ENCODE results near the gene OSBPL7.
A peak's percentile ranks its signal among the peaks of the same experiment; 100 is the strongest.

OSBPL7 gene

GRCh38 chr17:47852113-47852949 is 30.7 kb upstream of the OSBPL7 start:
- H3K27ac Mint-ChIP-seq = no peak overlapping the region
- no peaks in the 10 kb centered on the region for H3K9me3 Mint-ChIP-seq
- DNase-seq (ENCODE audit: low spot score in 2 of 2) (no peak), ATAC-seq (no peak)
- peaks cover 19% of the 10 kb centered on the region for H3K4me1 Mint-ChIP-seq
- H3K4me3 Mint-ChIP-seq = peak overlapping the region; percentile 67
- no peaks in the 10 kb centered on the region for H3K36me3 Mint-ChIP-seq

DNA sequence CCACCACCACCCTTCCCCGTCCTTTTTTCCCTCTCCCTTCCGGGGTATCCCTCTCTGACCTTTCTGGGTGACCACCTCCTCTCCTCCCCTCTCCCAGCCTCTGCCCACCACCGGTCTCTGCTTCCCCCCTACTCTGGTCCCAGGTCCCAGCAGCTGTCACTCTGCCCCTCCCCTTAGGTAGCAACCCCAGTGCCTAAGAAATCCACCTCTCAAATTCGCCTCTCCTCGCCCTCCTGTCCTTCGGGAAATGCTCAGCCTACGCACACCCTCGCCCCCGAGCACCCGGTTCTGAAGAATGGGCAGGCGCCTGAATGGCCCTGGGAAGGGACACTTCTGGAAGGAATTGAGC is 30.1 kb upstream of the OSBPL7 start:
- peak overlapping the region; percentile 67 for H3K4me3 Mint-ChIP-seq
- H3K36me3 Mint-ChIP-seq = no peaks in the 10 kb centered on the region
- DNase-seq (ENCODE audit: low spot score in 2 of 2) (no peak), ATAC-seq (no peak)
- no peak overlapping the region for H3K27ac Mint-ChIP-seq
- H3K4me1 Mint-ChIP-seq = peaks cover 25% of the 10 kb centered on the region
- no peaks in the 10 kb centered on the region for H3K9me3 Mint-ChIP-seq

DNA sequence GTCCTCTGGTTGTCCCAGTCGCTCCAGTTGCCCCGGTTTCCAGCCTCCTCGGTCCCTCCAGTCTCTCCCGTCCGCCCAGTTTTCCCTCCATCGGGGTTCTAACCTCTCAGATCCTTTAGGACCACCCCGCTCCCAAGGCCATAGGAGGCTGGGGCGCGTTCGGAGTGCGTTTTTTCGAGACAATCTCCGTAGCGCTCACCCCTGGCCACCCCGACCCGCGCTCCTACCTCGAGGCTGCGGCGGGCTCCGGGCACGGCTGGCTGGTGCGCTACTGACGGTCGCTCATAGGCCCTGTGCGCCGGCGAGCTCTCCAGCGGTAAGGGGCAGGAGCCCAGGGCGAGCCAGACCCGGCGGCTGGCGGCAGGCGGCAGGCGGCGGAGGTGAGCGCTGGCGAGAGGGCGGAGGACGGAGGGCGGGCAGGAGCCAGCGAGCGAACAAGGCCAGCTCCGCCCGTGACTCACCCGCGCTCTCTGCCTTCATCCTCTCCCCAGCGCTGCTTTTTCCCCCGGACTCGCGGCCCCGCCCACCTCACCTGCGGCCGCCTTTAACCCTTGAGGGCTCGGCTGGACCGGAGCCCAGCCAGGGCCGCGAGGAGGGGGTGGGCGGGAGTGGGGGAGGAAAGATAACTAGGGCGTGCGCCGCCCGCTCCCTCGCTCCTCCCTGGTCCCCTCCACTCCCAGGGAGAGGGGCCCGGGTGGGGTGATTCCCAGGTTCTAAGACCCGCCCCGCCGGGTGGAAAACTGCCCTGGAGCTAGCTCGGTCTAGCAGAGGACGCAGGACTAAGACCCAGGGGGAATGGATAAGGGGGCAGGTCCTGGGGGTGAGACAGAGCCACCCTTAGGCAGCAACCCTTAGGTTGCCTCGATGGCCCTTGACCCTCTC is 29.3 kb upstream of the OSBPL7 start, which contains the start of gene SP6:
TSS of gene SP6 (minus strand) at position 472 of the 882 bp plus-strand sequence. CDS start 2,734 bp downstream, outside the sequence.
- Mint-ChIP-seq H3K9me3 (no peaks in the 10 kb centered on the region), H3K27ac (no peak within 1 kb of the TSS), H3K4me3 (peak within 1 kb of the TSS; percentile 67), H3K36me3 (no peaks in the 10 kb centered on the region), H3K4me1 (peaks cover 26% of the 10 kb centered on the region)
- ATAC-seq = peak; percentile 92
- DNase-seq (ENCODE audit: low spot score in 2 of 2) = peak; percentile 51 to 74

- H3K4me1 Mint-ChIP-seq = peaks cover 26% of the 10 kb centered on the region
- DNase-seq (ENCODE audit: low spot score in 2 of 2) = no peak
- no peak overlapping the region for H3K27ac Mint-ChIP-seq
- H3K36me3 Mint-ChIP-seq = no peaks in the 10 kb centered on the region
- H3K4me3 Mint-ChIP-seq = peak overlapping the region; percentile 67
- no peaks in the 10 kb centered on the region for H3K9me3 Mint-ChIP-seq
- ATAC-seq = no peak
Measured at GRCh38 chr17:47850373-47850691, 28.7 kb upstream of the OSBPL7 start.

DNA sequence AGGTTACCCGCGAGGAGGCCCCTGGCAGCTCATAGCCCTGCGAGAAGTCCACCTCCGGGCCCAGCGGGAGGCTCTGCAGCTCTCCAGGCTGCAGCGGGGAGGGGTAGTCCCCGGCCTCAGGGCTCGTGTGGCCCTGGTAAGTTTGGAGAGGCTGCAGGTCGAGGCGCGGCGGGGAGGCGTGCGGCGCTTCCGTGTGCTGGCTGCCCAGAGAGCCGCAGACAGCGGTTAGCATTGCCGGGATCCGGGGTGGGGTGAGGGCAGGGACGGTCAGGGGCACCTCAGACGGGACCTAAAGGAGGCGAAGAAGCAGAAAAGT is 26.6 kb upstream of the OSBPL7 start:
- Mint-ChIP-seq H3K36me3 (no peaks in the 10 kb centered on the region), H3K4me3 (no peak overlapping the region), H3K4me1 (peaks cover 26% of the 10 kb centered on the region), H3K9me3 (no peaks in the 10 kb centered on the region), H3K27ac (no peak overlapping the region)
- no peak for ATAC-seq
- no peak for DNase-seq (ENCODE audit: low spot score in 2 of 2)

DNA sequence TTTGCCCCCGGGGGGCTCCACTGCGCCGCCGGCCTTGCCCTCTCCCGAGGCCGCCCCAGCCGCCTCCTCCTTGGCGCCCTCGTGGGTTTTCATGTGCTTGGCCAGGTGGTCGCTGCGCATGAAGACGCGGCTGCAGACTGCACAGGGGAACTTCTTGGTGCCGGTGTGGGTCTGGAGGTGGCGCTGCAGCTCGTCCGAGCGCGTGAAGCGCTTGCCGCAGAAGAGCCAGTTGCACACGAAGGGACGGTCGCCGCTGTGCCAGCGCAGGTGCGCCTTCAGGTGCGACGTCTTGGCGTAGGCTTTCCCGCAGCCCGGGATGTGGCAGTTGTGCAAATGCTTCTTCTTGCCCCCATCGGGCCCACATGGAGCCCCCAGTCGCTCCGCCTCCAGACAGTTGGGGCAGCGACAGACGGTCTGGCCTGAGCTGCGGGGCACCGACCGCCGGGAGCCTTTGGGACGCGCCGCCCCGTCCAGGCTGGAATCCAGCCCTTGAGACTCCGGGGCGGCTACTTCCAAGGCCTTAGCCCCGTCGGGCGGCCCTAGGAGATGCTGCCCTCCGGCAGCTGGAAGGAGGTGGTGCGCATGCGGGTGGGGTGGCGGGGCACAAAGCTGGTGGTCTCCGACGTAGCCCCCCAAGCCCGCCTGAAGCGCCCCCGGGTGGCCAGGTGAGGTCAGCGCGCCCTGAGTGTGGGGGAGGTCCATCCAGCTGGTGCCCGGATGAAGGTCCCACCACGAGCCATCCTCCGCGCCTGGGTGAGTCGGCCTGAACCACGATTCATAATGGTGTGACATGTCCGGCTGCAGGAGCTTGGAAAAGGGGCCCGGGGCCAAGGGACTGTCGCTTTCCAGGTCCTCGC is 26.0 kb upstream of the OSBPL7 start:
- peaks cover 31% of the 10 kb centered on the region for H3K4me1 Mint-ChIP-seq
- no peaks in the 10 kb centered on the region for H3K9me3 Mint-ChIP-seq
- no peak overlapping the region for H3K4me3 Mint-ChIP-seq
- ATAC-seq (no peak), DNase-seq (ENCODE audit: low spot score in 2 of 2) (no peak)
- no peak overlapping the region for H3K27ac Mint-ChIP-seq
- H3K36me3 Mint-ChIP-seq = no peaks in the 10 kb centered on the region

- Mint-ChIP-seq H3K4me3 (no peak overlapping the region), H3K27ac (no peak overlapping the region), H3K36me3 (no peaks in the 10 kb centered on the region), H3K9me3 (no peaks in the 10 kb centered on the region), H3K4me1 (peaks cover 23% of the 10 kb centered on the region)
- ATAC-seq (no peak), DNase-seq (ENCODE audit: low spot score in 2 of 2) (no peak)
Measured at GRCh38 chr17:47846716-47847340, 25.2 kb upstream of the OSBPL7 start.

GRCh38 chr17:47845716-47846075 is 24.1 kb upstream of the OSBPL7 start:
- peaks cover 27% of the 10 kb centered on the region for H3K4me1 Mint-ChIP-seq
- no peak for ATAC-seq
- H3K36me3 Mint-ChIP-seq = no peaks in the 10 kb centered on the region

GRCh38 chr17:47844814-47845715 is 23.5 kb upstream of the OSBPL7 start:
- H3K9me3 Mint-ChIP-seq = no peaks in the 10 kb centered on the region
- H3K4me1 Mint-ChIP-seq = peaks cover 28% of the 10 kb centered on the region
- H3K36me3 Mint-ChIP-seq = no peaks in the 10 kb centered on the region
- DNase-seq (ENCODE audit: low spot score in 2 of 2) = no peak
- H3K27ac Mint-ChIP-seq = no peak overlapping the region
- no peak for ATAC-seq
- no peak overlapping the region for H3K4me3 Mint-ChIP-seq

More at GRCh38 chr17:47845716-47846075, 24.1 kb upstream of the OSBPL7 start:
- no peak for DNase-seq (ENCODE audit: low spot score in 2 of 2)
- Mint-ChIP-seq H3K4me3 (no peak overlapping the region), H3K9me3 (no peaks in the 10 kb centered on the region), H3K27ac (no peak overlapping the region)

DNA sequence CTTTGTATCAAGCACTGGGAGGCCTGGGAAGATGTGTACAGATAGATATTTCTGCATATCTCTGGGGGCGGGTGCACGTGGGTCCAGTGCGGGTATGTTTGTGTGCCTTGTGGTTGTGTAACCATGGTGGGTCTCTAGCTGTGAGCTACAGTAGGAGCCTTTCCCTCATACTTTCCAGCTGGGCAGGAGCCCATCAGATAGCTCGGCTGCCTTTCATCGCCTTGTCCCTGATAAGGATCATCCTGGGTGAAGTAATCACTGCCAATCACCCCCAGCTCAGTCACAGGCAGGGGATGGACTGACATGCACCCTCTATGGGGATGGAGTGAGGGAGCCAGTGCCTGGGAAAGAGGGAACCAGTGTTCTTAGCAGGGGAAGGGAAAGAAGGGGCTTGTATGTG is 22.6 kb upstream of the OSBPL7 start:
- DNase-seq (ENCODE audit: low spot score in 2 of 2) = no peak
- Mint-ChIP-seq H3K36me3 (no peaks in the 10 kb centered on the region), H3K9me3 (no peaks in the 10 kb centered on the region), H3K4me1 (peaks cover 34% of the 10 kb centered on the region), H3K27ac (no peak overlapping the region), H3K4me3 (no peak overlapping the region)
- no peak for ATAC-seq

DNA sequence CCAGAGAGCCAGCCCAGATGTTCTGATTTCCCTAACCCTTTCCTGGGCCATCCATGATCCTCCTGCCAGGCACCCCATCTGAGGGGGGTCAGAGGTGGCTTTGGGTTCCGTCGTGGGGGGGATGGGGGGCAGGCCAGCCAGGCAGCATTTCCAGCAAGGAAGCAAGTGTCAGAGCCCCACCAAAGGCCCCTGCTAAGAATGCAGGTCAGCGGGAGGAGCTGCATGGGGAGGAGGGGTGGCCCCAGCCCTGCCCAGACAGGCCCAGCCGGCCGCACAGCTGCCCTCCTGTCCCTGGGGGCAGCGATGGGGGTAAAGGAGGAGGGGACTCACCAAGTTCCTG is 21.8 kb upstream of the OSBPL7 start:
- Mint-ChIP-seq H3K4me3 (no peak overlapping the region), H3K9me3 (no peaks in the 10 kb centered on the region)
- ATAC-seq = no peak

GRCh38 chr17:47841488-47842291 is 20.1 kb upstream of the OSBPL7 start:
- ATAC-seq (no peak), DNase-seq (ENCODE audit: low spot score in 2 of 2) (no peak)
- peaks cover 29% of the 10 kb centered on the region for H3K4me1 Mint-ChIP-seq
- peak overlapping the region; percentile 98 for H3K27ac Mint-ChIP-seq
- no peaks in the 10 kb centered on the region for H3K9me3 Mint-ChIP-seq
- H3K4me3 Mint-ChIP-seq = peak overlapping the region; percentile 97
- peaks cover 6% of the 10 kb centered on the region for H3K36me3 Mint-ChIP-seq

More for the DNA sequence above, 21.8 kb upstream of the OSBPL7 start:
- DNase-seq (ENCODE audit: low spot score in 2 of 2) = no peak
- Mint-ChIP-seq H3K4me1 (peaks cover 36% of the 10 kb centered on the region), H3K27ac (no peak overlapping the region), H3K36me3 (no peaks in the 10 kb centered on the region)

- peaks cover 6% of the 10 kb centered on the region for H3K36me3 Mint-ChIP-seq
- DNase-seq (ENCODE audit: low spot score in 2 of 2) (peak; percentile 97 to 99), ATAC-seq (peak; percentile 95)
- H3K4me3 Mint-ChIP-seq = peak within 1 kb of the TSS; percentile 97
- H3K9me3 Mint-ChIP-seq = no peaks in the 10 kb centered on the region
- H3K27ac Mint-ChIP-seq = peak within 1 kb of the TSS; percentile 98
- peaks cover 29% of the 10 kb centered on the region for H3K4me1 Mint-ChIP-seq
Measured at GRCh38 chr17:47840742-47841487, 19.3 kb upstream of the OSBPL7 start, which contains the start of gene SCRN2. SCRN2 (minus strand) TSS chr17:47841273; CDS start chr17:47840843, 430 bp downstream.

All from stimulated activated effector memory CD8-positive, alpha-beta T cell treated with anti-CD3 and anti-CD28 coated beads, Interleukin-12 subunit alpha, Interleukin-12 subunit beta, amount 100 ng/mL, for 72 hours (primary cell).